SU-DHL-6 (cell line): ENCODE measurements around the gene NUP98.
"Not testable (repeated sequence)": the region's sequence is repeated elsewhere in the genome, so short reads cannot be mapped to it uniquely, and the experiment has no call there.

Source experiments
- EZH2phosphoT487 ChIP-seq: fragments of 200-600 bp; sonication (generic), shearing (Covaris generic); conservative IDR thresholded peaks from 2 replicates; pipeline ENCODE4 v1.6.1; 2018; ENCODE audit warnings: mild to moderate bottlenecking, antibody characterized with exemption, low read length, moderate library complexity, mixed read lengths
- TF ChIP-seq, protein P1 (sequence below): fragments of 200-600 bp; sonication (generic); IDR thresholded peaks from one replicate; pipeline ENCODE4 v1.5.1; 2017; ENCODE audit warnings: antibody characterized with exemption, mild to moderate bottlenecking, low read length, moderate library complexity; ENCODE audit not compliant: insufficient read depth, poor library complexity, severe bottlenecking

DNA sequence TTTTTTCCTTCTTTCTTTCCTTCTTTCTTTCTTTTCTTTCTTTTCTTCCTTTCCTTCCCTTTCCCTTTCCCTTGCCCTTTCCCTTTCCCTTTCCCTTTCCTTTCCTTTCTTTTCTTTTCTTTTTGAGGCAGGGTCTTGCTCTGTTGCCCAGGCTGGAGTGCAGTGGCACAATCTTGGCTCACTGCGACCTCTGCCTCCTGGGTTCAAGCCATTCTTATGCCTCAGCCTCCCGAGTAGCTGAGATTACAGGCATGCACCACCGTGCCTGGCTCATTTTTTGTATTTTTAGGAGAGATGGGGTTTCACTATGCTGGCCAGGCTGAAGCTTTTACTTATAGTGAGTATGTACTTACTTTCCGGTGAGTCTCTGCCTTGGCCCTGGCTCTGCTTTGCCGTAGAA is 17.5 kb upstream of the NUP98 start:
- TF ChIP-seq, protein P1, sequence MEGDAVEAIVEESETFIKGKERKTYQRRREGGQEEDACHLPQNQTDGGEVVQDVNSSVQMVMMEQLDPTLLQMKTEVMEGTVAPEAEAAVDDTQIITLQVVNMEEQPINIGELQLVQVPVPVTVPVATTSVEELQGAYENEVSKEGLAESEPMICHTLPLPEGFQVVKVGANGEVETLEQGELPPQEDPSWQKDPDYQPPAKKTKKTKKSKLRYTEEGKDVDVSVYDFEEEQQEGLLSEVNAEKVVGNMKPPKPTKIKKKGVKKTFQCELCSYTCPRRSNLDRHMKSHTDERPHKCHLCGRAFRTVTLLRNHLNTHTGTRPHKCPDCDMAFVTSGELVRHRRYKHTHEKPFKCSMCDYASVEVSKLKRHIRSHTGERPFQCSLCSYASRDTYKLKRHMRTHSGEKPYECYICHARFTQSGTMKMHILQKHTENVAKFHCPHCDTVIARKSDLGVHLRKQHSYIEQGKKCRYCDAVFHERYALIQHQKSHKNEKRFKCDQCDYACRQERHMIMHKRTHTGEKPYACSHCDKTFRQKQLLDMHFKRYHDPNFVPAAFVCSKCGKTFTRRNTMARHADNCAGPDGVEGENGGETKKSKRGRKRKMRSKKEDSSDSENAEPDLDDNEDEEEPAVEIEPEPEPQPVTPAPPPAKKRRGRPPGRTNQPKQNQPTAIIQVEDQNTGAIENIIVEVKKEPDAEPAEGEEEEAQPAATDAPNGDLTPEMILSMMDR: not testable (repeated sequence)
- TF ChIP-seq EZH2phosphoT487: not testable (repeated sequence)
